Measurements from ENCODE around the gene FBLN2. TPM values are rescaled to one million over a fixed set of nuclear protein-coding genes. Genes with fewer than 3 reads are reported as not detected.

The FBLN2 gene
- total RNA-seq, 2 donors from 2014 or later = 0.19 TPM; not detected in 1

GRCh38 chr3:13508496-13508895 is 40.4 kb upstream of the FBLN2 start:
- Mint-ChIP-seq H3K4me3 (no peak overlapping the region), H3K27me3 (no peaks in the 10 kb centered on the region), H3K9me3 (no peaks in the 10 kb centered on the region), H3K4me1 (no peaks in the 10 kb centered on the region), H3K27ac (no peak overlapping the region), H3K36me3 (ENCODE audit: low read depth) (no peaks in the 10 kb centered on the region)
- ATAC-seq (replicated peaks) = no peak

- H3K4me1 Mint-ChIP-seq = no peaks in the 10 kb centered on the region
- H3K9me3 Mint-ChIP-seq = no peaks in the 10 kb centered on the region
- no peaks in the 10 kb centered on the region for H3K27me3 Mint-ChIP-seq
- no peak overlapping the region for H3K4me3 Mint-ChIP-seq
- no peak overlapping the region for H3K27ac Mint-ChIP-seq
- H3K36me3 Mint-ChIP-seq (ENCODE audit: low read depth) = no peaks in the 10 kb centered on the region
- no peak for ATAC-seq (replicated peaks)
These were observed 39.7 kb upstream of the FBLN2 start for GRCh38 chr3:13509059-13509815.

- Mint-ChIP-seq H3K4me3 (no peak overlapping the region), H3K36me3 (ENCODE audit: low read depth) (no peaks in the 10 kb centered on the region), H3K27ac (no peak overlapping the region), H3K4me1 (no peaks in the 10 kb centered on the region), H3K9me3 (no peaks in the 10 kb centered on the region), H3K27me3 (no peaks in the 10 kb centered on the region)
- no peak for ATAC-seq (replicated peaks)
These were observed 39.1 kb upstream of the FBLN2 start for GRCh38 chr3:13509816-13510192.

GRCh38 chr3:13512451-13512850 is 36.5 kb upstream of the FBLN2 start:
- H3K27ac Mint-ChIP-seq = no peak overlapping the region

GRCh38 chr3:13513051-13513912 is 35.6 kb upstream of the FBLN2 start:
- no peaks in the 10 kb centered on the region for H3K9me3 Mint-ChIP-seq
- no peaks in the 10 kb centered on the region for H3K27me3 Mint-ChIP-seq
- no peak overlapping the region for H3K27ac Mint-ChIP-seq
- no peaks in the 10 kb centered on the region for H3K4me1 Mint-ChIP-seq
- H3K4me3 Mint-ChIP-seq = no peak overlapping the region
- H3K36me3 Mint-ChIP-seq (ENCODE audit: low read depth) = no peaks in the 10 kb centered on the region
- ATAC-seq (replicated peaks) = no peak

More at GRCh38 chr3:13512451-13512850, 36.5 kb upstream of the FBLN2 start:
- no peaks in the 10 kb centered on the region for H3K36me3 Mint-ChIP-seq (ENCODE audit: low read depth)
- no peaks in the 10 kb centered on the region for H3K9me3 Mint-ChIP-seq
- H3K27me3 Mint-ChIP-seq = no peaks in the 10 kb centered on the region
- no peaks in the 10 kb centered on the region for H3K4me1 Mint-ChIP-seq
- ATAC-seq (replicated peaks) = no peak
- no peak overlapping the region for H3K4me3 Mint-ChIP-seq

- Mint-ChIP-seq H3K36me3 (ENCODE audit: low read depth) (no peaks in the 10 kb centered on the region), H3K4me1 (no peaks in the 10 kb centered on the region), H3K27me3 (no peaks in the 10 kb centered on the region), H3K27ac (no peak overlapping the region), H3K9me3 (no peaks in the 10 kb centered on the region), H3K4me3 (no peak overlapping the region)
- ATAC-seq (replicated peaks) = no peak
These were observed 34.9 kb upstream of the FBLN2 start for GRCh38 chr3:13513913-13514517.

GRCh38 chr3:13514639-13515435 is 34.1 kb upstream of the FBLN2 start:
- H3K4me3 Mint-ChIP-seq = no peak overlapping the region
- no peaks in the 10 kb centered on the region for H3K4me1 Mint-ChIP-seq
- H3K9me3 Mint-ChIP-seq = no peaks in the 10 kb centered on the region
- no peak overlapping the region for H3K27ac Mint-ChIP-seq
- no peak for ATAC-seq (replicated peaks)
- no peaks in the 10 kb centered on the region for H3K36me3 Mint-ChIP-seq (ENCODE audit: low read depth)
- no peaks in the 10 kb centered on the region for H3K27me3 Mint-ChIP-seq

GRCh38 chr3:13515786-13516759 is 32.9 kb upstream of the FBLN2 start:
- no peaks in the 10 kb centered on the region for H3K4me1 Mint-ChIP-seq
- no peaks in the 10 kb centered on the region for H3K27me3 Mint-ChIP-seq
- no peaks in the 10 kb centered on the region for H3K9me3 Mint-ChIP-seq
- no peaks in the 10 kb centered on the region for H3K36me3 Mint-ChIP-seq (ENCODE audit: low read depth)
- H3K4me3 Mint-ChIP-seq = no peak overlapping the region
- no peak overlapping the region for H3K27ac Mint-ChIP-seq
- no peak for ATAC-seq (replicated peaks)

- no peak for ATAC-seq (replicated peaks)
- Mint-ChIP-seq H3K4me1 (no peaks in the 10 kb centered on the region), H3K27ac (no peak overlapping the region), H3K9me3 (no peaks in the 10 kb centered on the region), H3K36me3 (ENCODE audit: low read depth) (no peaks in the 10 kb centered on the region), H3K4me3 (no peak overlapping the region), H3K27me3 (no peaks in the 10 kb centered on the region)
These were observed 32.2 kb upstream of the FBLN2 start for GRCh38 chr3:13516760-13517135.

- Mint-ChIP-seq H3K4me3 (no peak overlapping the region), H3K27ac (no peak overlapping the region), H3K27me3 (no peaks in the 10 kb centered on the region), H3K9me3 (no peaks in the 10 kb centered on the region), H3K4me1 (no peaks in the 10 kb centered on the region), H3K36me3 (ENCODE audit: low read depth) (no peaks in the 10 kb centered on the region)
- ATAC-seq (replicated peaks) = no peak
These were observed 31.5 kb upstream of the FBLN2 start for GRCh38 chr3:13517253-13517977.

GRCh38 chr3:13518516-13518953 is 30.4 kb upstream of the FBLN2 start:
- Mint-ChIP-seq H3K4me3 (no peak overlapping the region), H3K27me3 (no peaks in the 10 kb centered on the region), H3K9me3 (no peaks in the 10 kb centered on the region), H3K4me1 (no peaks in the 10 kb centered on the region), H3K36me3 (ENCODE audit: low read depth) (no peaks in the 10 kb centered on the region), H3K27ac (no peak overlapping the region)
- ATAC-seq (replicated peaks) = no peak

- H3K4me3 Mint-ChIP-seq = no peak overlapping the region
- no peaks in the 10 kb centered on the region for H3K9me3 Mint-ChIP-seq
- no peak for ATAC-seq (replicated peaks)
- H3K27ac Mint-ChIP-seq = no peak overlapping the region
- no peaks in the 10 kb centered on the region for H3K27me3 Mint-ChIP-seq
- no peaks in the 10 kb centered on the region for H3K4me1 Mint-ChIP-seq
- H3K36me3 Mint-ChIP-seq (ENCODE audit: low read depth) = no peaks in the 10 kb centered on the region
These were observed 29.7 kb upstream of the FBLN2 start for GRCh38 chr3:13519006-13519791.
